T-helper 1 cell treated with Interleukin-12 subunit alpha and Interleukin-12 subunit beta and Interleukin-4 antibody, amounts not matched to agents 30 ng/mL and 1 ng/mL, for 36 hours (primary cell): ENCODE data around the gene EFEMP2. TPM values are rescaled to one million over a fixed set of nuclear protein-coding genes. Genes with fewer than 3 reads are reported as not detected.
"Not testable (repeated sequence)": the region's sequence is repeated elsewhere in the genome, so short reads cannot be mapped to it uniquely, and the experiment has no call there.

ENCODE experiments used
- intact Hi-C: fragments of 100-400 bp; cut with micrococcal nuclease; formaldehyde crosslinking; loops from one replicate; pipeline ENCODE4 v1.15.1; 2024
- total RNA-seq: library from RNA; stranded (reverse); gene quantifications from 2 replicates; pipeline ENCODE4 v1.2.3, GENCODE V29; 2022

EFEMP2 gene
- total RNA-seq, 1 donor from 2014 or later: 7.2 TPM

DNA sequence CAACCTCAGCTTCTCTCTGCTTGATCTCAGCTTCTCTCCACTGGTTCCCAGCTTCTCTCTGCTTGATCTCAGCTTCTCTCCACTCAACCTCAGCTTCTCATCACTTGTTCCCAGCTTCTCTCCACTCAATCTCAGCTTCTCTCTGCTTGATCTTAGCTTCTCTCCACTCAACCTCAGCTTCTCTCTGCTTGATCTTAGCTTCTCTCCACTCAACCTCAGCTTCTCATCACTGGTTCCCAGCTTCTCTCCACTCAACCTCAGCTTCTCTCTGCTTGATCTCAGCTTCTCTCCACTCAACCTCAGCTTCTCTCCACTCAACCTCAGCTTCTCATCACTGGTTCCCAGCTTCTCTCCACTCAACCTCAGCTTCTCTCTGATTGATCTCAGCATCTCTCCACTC lies 40.4 kb downstream of the EFEMP2 start:
- intact Hi-C loops: not testable (repeated sequence)

DNA sequence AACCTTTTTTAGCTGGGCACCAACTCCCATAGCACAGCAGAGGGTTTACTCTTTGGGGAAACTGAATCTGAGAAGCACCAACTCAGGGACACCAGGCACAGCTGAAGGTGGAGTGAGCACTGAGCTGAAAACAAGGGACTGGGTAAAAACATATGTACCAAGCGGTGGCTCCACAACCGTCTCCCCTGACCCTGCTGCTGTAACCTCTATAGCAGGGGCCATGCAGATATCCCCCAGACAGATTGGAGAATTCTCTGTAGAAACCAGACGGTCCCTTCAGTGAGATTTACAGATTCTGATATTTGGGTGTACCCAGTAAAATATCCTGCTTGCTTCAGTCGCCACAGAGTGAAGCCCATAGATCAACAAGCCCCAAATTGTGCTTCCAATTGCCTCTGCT lies 43.1 kb downstream of the EFEMP2 start:
- intact Hi-C loops: no loop called here

DNA sequence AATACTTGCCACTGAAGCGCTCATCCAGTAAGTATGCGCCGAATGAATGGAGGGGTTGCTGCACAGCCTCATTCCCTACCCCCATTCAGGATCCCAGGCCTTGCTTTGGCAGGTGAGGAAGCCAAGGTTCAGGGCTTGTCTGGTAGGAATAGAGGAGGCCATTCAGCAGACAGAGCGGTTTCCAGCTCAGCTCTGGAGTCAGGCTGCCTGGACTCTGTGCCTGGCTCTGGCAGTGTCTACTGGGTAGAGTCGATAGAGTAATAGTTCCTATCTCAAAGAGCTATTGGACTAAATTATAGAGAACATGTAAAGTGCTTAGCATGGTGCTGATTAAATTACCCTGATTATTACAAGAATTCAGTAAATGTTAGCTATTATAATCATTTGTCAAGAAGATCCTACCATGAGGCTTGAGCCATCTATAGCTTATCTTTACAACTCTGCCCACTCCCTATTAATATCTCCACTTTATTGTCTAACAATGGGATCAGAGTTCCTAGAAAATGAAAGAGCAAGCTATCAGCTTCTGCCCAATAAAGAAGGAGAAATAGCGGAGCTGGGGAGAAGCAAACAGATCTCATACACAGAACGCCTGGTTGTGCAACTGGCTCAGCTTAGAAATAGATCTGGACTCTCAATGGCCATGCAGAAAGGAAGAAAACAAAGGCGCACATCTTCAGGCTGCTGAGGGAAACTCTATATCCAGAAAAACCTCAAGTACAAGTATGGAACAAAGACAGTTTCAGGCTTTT lies 45.4 kb downstream of the EFEMP2 start:
- intact Hi-C loops: no loop called here

DNA sequence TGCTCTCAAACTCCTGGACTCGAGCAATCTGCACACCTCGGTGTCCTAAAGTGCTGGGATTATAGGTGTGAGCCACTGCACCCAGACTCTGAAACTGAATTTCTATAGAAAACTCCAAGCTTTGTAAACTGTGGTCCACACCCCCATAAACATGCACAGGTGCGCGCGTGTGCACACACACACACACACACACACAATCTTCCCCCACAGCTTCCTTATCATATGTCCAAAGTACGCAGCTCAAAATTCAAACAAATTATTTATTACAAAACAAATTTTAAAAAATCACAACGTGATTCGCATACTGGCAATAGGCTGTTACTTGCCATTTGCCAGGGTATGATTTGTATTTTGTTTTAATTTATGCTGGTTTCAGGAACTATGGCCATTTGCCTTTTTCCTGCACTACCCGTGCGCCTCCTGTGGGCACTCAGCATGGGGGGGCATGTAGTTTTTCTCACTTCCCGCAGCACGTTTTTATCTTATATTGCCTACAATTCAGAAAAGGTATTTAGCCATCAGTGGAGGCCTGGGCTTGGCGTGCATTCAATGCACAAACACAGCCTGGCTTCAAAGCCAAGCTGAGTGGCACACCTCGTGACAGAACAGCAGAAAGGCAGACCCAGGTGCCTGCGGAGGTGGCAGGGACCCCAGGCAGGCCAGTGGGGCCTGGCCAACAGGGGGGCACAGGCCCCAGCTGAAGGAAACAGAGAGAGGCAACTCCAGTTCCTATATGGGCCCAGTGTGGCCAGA lies 49.6 kb downstream of the EFEMP2 start:
- intact Hi-C loops: no loop called here

DNA sequence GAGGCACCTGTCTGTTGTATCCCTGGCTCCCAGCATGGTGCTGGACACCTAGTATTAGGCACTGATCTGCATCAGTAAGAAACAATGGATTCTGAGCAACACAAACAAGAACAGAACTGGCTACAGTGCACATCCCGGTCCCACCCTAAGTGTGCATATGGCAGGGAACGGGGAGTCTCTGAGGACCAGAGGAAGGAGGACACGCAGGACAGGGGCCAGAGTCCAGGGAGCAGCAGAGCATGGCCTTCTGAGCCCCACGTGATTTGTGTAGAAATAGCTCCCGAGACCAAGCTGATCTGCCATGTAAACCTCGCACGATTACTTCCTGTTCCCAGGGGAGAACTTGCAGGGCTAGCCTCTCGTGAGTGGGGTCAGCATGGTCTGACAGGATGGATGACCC lies 51.5 kb downstream of the EFEMP2 start:
- intact Hi-C loops: no loop called here

DNA sequence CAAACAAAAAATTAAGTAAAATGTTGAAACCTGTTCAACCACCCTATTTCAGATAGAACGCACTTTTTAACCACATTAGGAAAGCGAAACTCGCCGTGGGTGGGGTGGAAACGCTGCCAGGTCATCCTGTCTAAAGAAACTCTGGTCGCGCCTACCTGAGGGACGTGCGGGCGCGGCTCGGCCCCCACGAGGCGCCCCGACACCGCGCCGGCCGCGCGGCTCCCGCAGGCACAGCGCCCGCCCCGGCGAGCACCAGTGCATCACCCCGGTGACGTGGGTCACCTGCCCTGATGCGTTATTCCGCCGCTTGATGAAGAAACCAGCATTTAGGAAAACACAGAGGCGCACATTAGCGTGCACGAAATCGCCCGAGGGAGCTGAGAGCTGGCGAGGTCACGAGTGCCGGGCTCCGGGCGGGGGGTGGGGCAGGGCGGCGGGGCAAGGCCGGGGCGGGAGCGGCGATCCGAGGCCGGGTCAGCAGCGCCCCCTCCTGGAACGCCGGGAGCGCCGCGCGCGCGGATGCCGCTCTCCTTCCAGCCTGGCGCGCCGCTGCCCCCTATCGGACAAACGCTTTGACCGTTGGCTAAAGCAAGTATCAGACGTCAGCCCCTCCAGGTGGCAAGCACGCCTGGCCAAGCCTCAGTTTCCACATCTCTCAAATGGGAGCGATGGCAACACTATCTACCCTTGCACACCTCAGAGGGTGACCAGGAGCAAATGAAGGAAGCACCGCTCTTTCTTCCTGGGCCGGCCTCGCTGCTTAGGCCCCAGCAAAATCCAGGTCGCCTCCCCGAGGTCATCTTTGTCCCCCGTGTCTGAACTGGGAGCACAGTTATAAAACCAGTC lies 54.5 kb downstream of the EFEMP2 start:
- intact Hi-C loops: loop anchor here (1.0 to 10.0 kb wide), 10 partner anchors 15 to 192 kb away; partner anchors contain the start of genes AP5B1, OVOL1, RELA and SNX32

DNA sequence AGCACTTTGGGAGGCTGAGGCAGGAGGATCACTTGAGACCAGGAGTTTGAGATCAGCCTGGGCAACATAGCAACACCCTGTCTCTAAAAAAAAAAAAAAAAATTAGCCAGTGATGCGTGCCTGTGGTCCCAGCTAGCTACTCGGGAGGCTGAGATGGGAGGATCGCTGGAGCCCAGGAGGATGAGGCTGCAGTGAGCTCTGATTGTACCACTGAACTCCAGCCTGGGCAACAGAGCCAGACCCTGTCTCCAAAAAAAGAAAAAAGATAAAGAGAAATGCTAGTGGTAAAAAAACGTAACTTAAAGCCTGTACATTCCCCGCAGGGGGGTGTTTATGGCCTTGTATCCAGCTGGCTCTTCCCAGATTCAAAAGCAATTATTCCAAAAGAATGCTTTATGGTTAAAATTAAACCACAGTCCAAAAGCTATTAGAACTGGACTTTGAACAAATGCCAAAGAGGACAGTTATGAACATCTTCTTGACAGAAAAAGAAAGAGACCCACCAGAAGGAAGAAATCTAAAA lies 55.2 kb downstream of the EFEMP2 start:
- intact Hi-C loops: loop anchor here (1.0 to 10.0 kb wide), 4 partner anchors 26 to 155 kb away; partner anchors contain the start of genes OVOL1 and RELA

DNA sequence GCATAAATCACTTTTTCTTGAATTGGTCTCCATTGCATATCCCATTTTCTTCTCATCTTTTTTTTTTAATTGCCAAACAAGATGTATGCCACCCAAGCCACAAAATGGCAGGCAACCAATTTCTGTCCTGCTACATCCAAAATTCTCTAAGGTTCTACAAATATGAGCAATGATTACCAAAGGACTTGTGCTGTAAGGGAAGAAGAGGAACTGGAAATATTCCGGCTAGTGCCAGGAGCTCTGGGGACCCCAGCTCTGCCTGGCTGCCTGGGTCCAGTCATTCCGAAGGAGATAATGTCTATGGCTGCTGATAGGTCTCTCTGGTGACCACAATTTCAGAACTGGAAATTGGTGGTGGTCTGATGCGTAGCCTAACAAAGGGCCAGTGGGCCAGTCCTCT lies 55.9 kb downstream of the EFEMP2 start:
- intact Hi-C loops: loop anchor here (1.0 to 10.0 kb wide), 4 partner anchors 25 to 154 kb away; partner anchors contain the start of genes OVOL1 and RELA

Other genes starting within 250 kb of the EFEMP2 start
- 177 and 181 TPM in 2 replicates for gene SIPA1, start 234.7 kb downstream of the EFEMP2 start, total RNA-seq
- 106 and 112 TPM in 2 replicates for gene RELA, start 209.9 kb downstream of the EFEMP2 start, total RNA-seq
- 69.8 and 83.5 TPM in 2 replicates for gene KAT5, start 160.5 kb downstream of the EFEMP2 start, total RNA-seq
- gene RNASEH2C, start 152.0 kb downstream of the EFEMP2 start, total RNA-seq: 82.4 and 82.8 TPM in 2 replicates
- 18.0 and 18.1 TPM in 2 replicates for gene AP5B1, start 91.8 kb downstream of the EFEMP2 start, total RNA-seq
- gene OVOL1, start 85.7 kb downstream of the EFEMP2 start, total RNA-seq: not detected in 2 replicates
- gene SNX32, start 38.8 kb downstream of the EFEMP2 start, total RNA-seq: 2.3 and 2.9 TPM in 2 replicates
- gene CFL1, start 14.6 kb downstream of the EFEMP2 start, total RNA-seq: 1,611 and 1,643 TPM in 2 replicates
- 100 and 103 TPM in 2 replicates for gene MUS81, start 12.4 kb downstream of the EFEMP2 start, total RNA-seq
- 28.8 and 29.5 TPM in 2 replicates for gene CTSW, start 7.0 kb upstream of the EFEMP2 start, total RNA-seq
- 85.3 and 88.7 TPM in 2 replicates for gene FIBP, start 15.7 kb upstream of the EFEMP2 start, total RNA-seq
- gene CCDC85B, start 17.9 kb upstream of the EFEMP2 start, total RNA-seq: 46.9 and 47.7 TPM in 2 replicates
- gene FOSL1, start 27.6 kb upstream of the EFEMP2 start, total RNA-seq: 3.0 and 6.0 TPM in 2 replicates
- 29.3 and 29.5 TPM in 2 replicates for gene C11orf68, start 46.3 kb upstream of the EFEMP2 start, total RNA-seq
- 160 and 165 TPM in 2 replicates for gene DRAP1, start 46.6 kb upstream of the EFEMP2 start, total RNA-seq
- not detected in 2 replicates for gene TSGA10IP, start 72.7 kb upstream of the EFEMP2 start, total RNA-seq
- gene SART1, start 88.9 kb upstream of the EFEMP2 start, total RNA-seq: 82.5 and 84.9 TPM in 2 replicates
- gene EIF1AD, start 129.4 kb upstream of the EFEMP2 start, total RNA-seq: 48.8 and 53.5 TPM in 2 replicates
- 217 and 224 TPM in 2 replicates for gene BANF1, start 129.7 kb upstream of the EFEMP2 start, total RNA-seq
- 0.59 and 0.66 TPM in 2 replicates for gene CST6, start 139.2 kb upstream of the EFEMP2 start, total RNA-seq
- 0.32 TPM in 1 of 2 replicates, not detected in the other for gene CATSPER1, start 153.7 kb upstream of the EFEMP2 start, total RNA-seq
- not detected in 2 replicates for gene GAL3ST3, start 176.4 kb upstream of the EFEMP2 start, total RNA-seq
- 218 and 235 TPM in 2 replicates for gene SF3B2, start 179.6 kb upstream of the EFEMP2 start, total RNA-seq
- 90.5 and 91.2 TPM in 2 replicates for gene PACS1, start 197.5 kb upstream of the EFEMP2 start, total RNA-seq